ENCODE measurements around the gene SP140. TPM values are rescaled to one million over a fixed set of nuclear protein-coding genes. Genes with fewer than 3 reads are reported as not detected.
A peak's percentile ranks its signal among the peaks of the same experiment; 100 is the strongest.

SP140 gene
- polyA plus RNA-seq, 3 donors = 2.5 to 7.3 (median 5.9) TPM

DNA sequence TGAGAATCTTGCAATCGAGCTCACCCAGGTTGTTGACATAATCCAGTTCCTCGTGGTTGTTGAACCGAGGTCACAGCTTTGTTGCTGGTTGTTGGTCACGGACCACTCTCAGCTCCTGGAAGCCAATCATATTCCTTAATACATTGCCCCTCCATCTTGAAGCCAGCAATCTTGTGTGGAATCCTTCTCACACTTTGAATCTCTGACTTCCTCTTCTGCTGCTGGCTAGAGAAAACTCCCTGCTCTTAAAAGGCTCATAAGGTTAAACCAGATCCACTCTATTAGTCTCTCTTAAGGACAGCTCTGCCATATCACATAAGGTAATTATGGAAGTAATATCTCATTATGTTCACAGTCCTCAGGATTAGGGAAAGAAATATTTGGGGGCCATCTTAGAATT lies 41.1 kb downstream of the SP140 start:
- H3K27ac Mint-ChIP-seq = peak overlapping the region in 1 of 7 donors; percentile 5
- H3K9me3 ChIP-seq (replicated peaks in 1 of 2; ENCODE audit: control insufficient read depth in 1 of 2, insufficient read depth in 1 of 2, low read length in 2 of 2) = no peaks in the 10 kb centered on the region
- H3K9me3 Mint-ChIP-seq = peaks cover 0 to 3% (median 2%) of the 10 kb centered on the region in 7 donors
- H3K4me2 ChIP-seq (replicated peaks; ENCODE audit: extremely low read depth, low read length, poor library complexity, severe bottlenecking) = no peak overlapping the region
- DNase-seq = no peak
- no peak overlapping the region for H3K9ac ChIP-seq (ENCODE audit: insufficient read depth, low read length, poor library complexity, severe bottlenecking)
- no peaks in the 10 kb centered on the region for H3K27me3 ChIP-seq (ENCODE audit: control insufficient read depth in 2 of 2, insufficient read depth in 2 of 2, low read length in 2 of 2)
- no peak overlapping the region for H3K4me3 ChIP-seq (replicated peaks in 1 of 3; ENCODE audit: low read depth in 2 of 3, low read length in 3 of 3)
- no peak overlapping the region for H3K4me3 Mint-ChIP-seq
- TF ChIP-seq, protein P1, sequence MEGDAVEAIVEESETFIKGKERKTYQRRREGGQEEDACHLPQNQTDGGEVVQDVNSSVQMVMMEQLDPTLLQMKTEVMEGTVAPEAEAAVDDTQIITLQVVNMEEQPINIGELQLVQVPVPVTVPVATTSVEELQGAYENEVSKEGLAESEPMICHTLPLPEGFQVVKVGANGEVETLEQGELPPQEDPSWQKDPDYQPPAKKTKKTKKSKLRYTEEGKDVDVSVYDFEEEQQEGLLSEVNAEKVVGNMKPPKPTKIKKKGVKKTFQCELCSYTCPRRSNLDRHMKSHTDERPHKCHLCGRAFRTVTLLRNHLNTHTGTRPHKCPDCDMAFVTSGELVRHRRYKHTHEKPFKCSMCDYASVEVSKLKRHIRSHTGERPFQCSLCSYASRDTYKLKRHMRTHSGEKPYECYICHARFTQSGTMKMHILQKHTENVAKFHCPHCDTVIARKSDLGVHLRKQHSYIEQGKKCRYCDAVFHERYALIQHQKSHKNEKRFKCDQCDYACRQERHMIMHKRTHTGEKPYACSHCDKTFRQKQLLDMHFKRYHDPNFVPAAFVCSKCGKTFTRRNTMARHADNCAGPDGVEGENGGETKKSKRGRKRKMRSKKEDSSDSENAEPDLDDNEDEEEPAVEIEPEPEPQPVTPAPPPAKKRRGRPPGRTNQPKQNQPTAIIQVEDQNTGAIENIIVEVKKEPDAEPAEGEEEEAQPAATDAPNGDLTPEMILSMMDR (IDR thresholded peaks at IDR 0.05) = no peak
- H2AFZ ChIP-seq (ENCODE audit: insufficient read depth, low read depth, low read length, poor library complexity, severe bottlenecking) = no peak overlapping the region
- peaks cover 0 to 8% of the 10 kb centered on the region in 2 donors for H3K36me3 ChIP-seq (replicated peaks in 1 of 2; ENCODE audit: control insufficient read depth in 1 of 2, insufficient read depth in 2 of 2, low read length in 2 of 2)
- H3K4me1 Mint-ChIP-seq = no peaks in the 10 kb centered on the region
- no peaks in the 10 kb centered on the region for H3K4me1 ChIP-seq (ENCODE audit: control insufficient read depth in 1 of 2, insufficient read depth in 2 of 2, low read length in 2 of 2)
- H3K27me3 Mint-ChIP-seq (ENCODE audit: low read depth in 3 of 3) = peaks cover 0 to 3% (median 1%) of the 10 kb centered on the region in 3 donors
- peaks cover 13 to 23% of the 10 kb centered on the region in 2 donors for H3K36me3 Mint-ChIP-seq
- H4K20me1 ChIP-seq (ENCODE audit: insufficient read depth, low read length) = no peaks in the 10 kb centered on the region
- H3K79me2 ChIP-seq (ENCODE audit: insufficient read depth, low read length) = no peaks in the 10 kb centered on the region
- no peak overlapping the region for H3K27ac ChIP-seq (ENCODE audit: low read depth in 1 of 2, low read length in 2 of 2)
- WGBS (ENCODE audit: insufficient coverage) = 81% methylated on average over 4 of the region's 4 CpGs
- intact Hi-C loops (cut with micrococcal nuclease) = no loop called here

DNA sequence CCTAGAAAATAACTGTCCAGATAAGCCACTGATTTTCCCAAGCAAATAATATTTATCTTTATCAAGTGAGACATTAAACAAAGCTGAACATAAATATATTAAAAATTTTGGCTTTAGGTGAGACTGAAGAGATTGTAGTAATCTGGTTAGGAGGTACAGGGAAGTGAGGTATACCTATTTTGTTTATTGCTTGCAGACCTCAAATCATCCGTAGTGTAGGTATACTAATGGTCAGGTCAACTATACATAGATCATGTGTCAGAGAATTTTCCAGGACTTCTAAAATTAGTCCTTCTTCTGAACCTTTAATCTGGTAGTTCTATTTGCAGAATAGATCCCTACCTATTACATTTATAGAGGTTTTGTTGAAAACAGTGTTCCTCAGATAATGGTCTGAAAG lies 41.5 kb downstream of the SP140 start:
- WGBS (ENCODE audit: insufficient coverage) = no CpG with 5 or more reads among the region's 1 CpG
- Mint-ChIP-seq H3K27ac (no peak overlapping the region), H3K4me1 (no peaks in the 10 kb centered on the region), H3K9me3 (peaks cover 0 to 4% (median 3%) of the 10 kb centered on the region in 7 donors), H3K4me3 (no peak overlapping the region), H3K36me3 (peaks cover 15 to 27% of the 10 kb centered on the region in 2 donors), H3K27me3 (ENCODE audit: low read depth in 3 of 3) (peaks cover 0 to 3% (median 1%) of the 10 kb centered on the region in 3 donors)
- Histone ChIP-seq H3K4me3 (replicated peaks in 1 of 3; ENCODE audit: low read depth in 2 of 3, low read length in 3 of 3) (no peak overlapping the region), H3K9ac (ENCODE audit: insufficient read depth, low read length, poor library complexity, severe bottlenecking) (no peak overlapping the region), H3K9me3 (replicated peaks in 1 of 2; ENCODE audit: control insufficient read depth in 1 of 2, insufficient read depth in 1 of 2, low read length in 2 of 2) (no peaks in the 10 kb centered on the region), H3K4me2 (replicated peaks; ENCODE audit: extremely low read depth, low read length, poor library complexity, severe bottlenecking) (no peak overlapping the region), H4K20me1 (ENCODE audit: insufficient read depth, low read length) (no peaks in the 10 kb centered on the region), H3K36me3 (replicated peaks in 1 of 2; ENCODE audit: control insufficient read depth in 1 of 2, insufficient read depth in 2 of 2, low read length in 2 of 2) (peaks cover 0 to 8% of the 10 kb centered on the region in 2 donors), H3K4me1 (ENCODE audit: control insufficient read depth in 1 of 2, insufficient read depth in 2 of 2, low read length in 2 of 2) (no peaks in the 10 kb centered on the region), H3K79me2 (ENCODE audit: insufficient read depth, low read length) (no peaks in the 10 kb centered on the region), H3K27ac (ENCODE audit: low read depth in 1 of 2, low read length in 2 of 2) (no peak overlapping the region), H3K27me3 (ENCODE audit: control insufficient read depth in 2 of 2, insufficient read depth in 2 of 2, low read length in 2 of 2) (no peaks in the 10 kb centered on the region), H2AFZ (ENCODE audit: insufficient read depth, low read depth, low read length, poor library complexity, severe bottlenecking) (no peak overlapping the region)
- DNase-seq = no peak
- TF ChIP-seq, protein P1 (IDR thresholded peaks at IDR 0.05) = no peak
- intact Hi-C loops (cut with micrococcal nuclease) = no loop called here
